Inferior parietal cortex (tissue), 1 donor: Measurements from ENCODE around the gene AHCY.

ENCODE experiments used
- DNase-seq: peaks from one replicate; pipeline ENCODE4 v3.0.0-alpha.2; 2016; ENCODE audit errors: extremely low spot score

AHCY gene

GRCh38 chr20:34324541-34324940 lies 21.4 kb upstream of the AHCY start:
- no peak for DNase-seq

- no peak for DNase-seq
Measured at GRCh38 chr20:34322267-34323105, 19.3 kb upstream of the AHCY start.

GRCh38 chr20:34320861-34321260 lies 17.7 kb upstream of the AHCY start:
- DNase-seq, result no peak

GRCh38 chr20:34318609-34319443 lies 15.7 kb upstream of the AHCY start:
- no peak for DNase-seq

- DNase-seq, result no peak
Measured at GRCh38 chr20:34316196-34316814, 13.2 kb upstream of the AHCY start.

GRCh38 chr20:34315236-34315635 lies 12.1 kb upstream of the AHCY start:
- DNase-seq, result no peak

- DNase-seq, result peak; percentile 97
Measured at GRCh38 chr20:34312544-34313217, 9.5 kb upstream of the AHCY start.

- DNase-seq, result no peak
Measured at GRCh38 chr20:34312024-34312460, 8.9 kb upstream of the AHCY start.

- no peak for DNase-seq
Measured at GRCh38 chr20:34311118-34312023, 8.2 kb upstream of the AHCY start.

GRCh38 chr20:34310481-34311117 lies 7.4 kb upstream of the AHCY start:
- no peak for DNase-seq

GRCh38 chr20:34309691-34310090 lies 6.5 kb upstream of the AHCY start:
- no peak for DNase-seq

GRCh38 chr20:34305333-34306230 lies 2.4 kb upstream of the AHCY start:
- no peak for DNase-seq

GRCh38 chr20:34302312-34302722 lies 838 bp downstream of the AHCY start:
- DNase-seq, result no peak

GRCh38 chr20:34301587-34302311 lies 1.4 kb downstream of the AHCY start:
- DNase-seq, result no peak

GRCh38 chr20:34300809-34301586 lies 2.2 kb downstream of the AHCY start:
- no peak for DNase-seq

GRCh38 chr20:34300256-34300806 lies 2.8 kb downstream of the AHCY start:
- no peak for DNase-seq

- no peak for DNase-seq
Measured at GRCh38 chr20:34299556-34300255, 3.4 kb downstream of the AHCY start.
